ENCODE results near the gene GNAI3.

GNAI3 gene

GRCh38 chr1:109559995-109560394, 11.6 kb downstream of the GNAI3 start:
- H3K9ac ChIP-seq (ENCODE audit: low read length), result no peak overlapping the region
- DNase-seq (ENCODE audit: low read depth), result peak; percentile 35

GRCh38 chr1:109564194-109564878, 15.9 kb downstream of the GNAI3 start:
- no peaks in the 10 kb centered on the region for H3K36me3 ChIP-seq (ENCODE audit: control insufficient read depth, insufficient read depth, low read length, severe bottlenecking)
- peaks cover 30% of the 10 kb centered on the region for H3K4me1 ChIP-seq (ENCODE audit: control insufficient read depth, insufficient read depth, low read length)
- no peak for DNase-seq (ENCODE audit: low read depth)
- H3K27me3 ChIP-seq (replicated peaks; ENCODE audit: control insufficient read depth, insufficient read depth, low read length), result no peaks in the 10 kb centered on the region
- H3K4me3 ChIP-seq (ENCODE audit: low read length), result no peak overlapping the region
- no peak overlapping the region for H3K9ac ChIP-seq (ENCODE audit: low read length)
- H3K9me3 ChIP-seq (ENCODE audit: control insufficient read depth, low read length), result no peaks in the 10 kb centered on the region

More at GRCh38 chr1:109559995-109560394, 11.6 kb downstream of the GNAI3 start:
- H3K4me1 ChIP-seq (ENCODE audit: control insufficient read depth, insufficient read depth, low read length), result peaks cover 40% of the 10 kb centered on the region
- no peak overlapping the region for H3K4me3 ChIP-seq (ENCODE audit: low read length)
- H3K27me3 ChIP-seq (replicated peaks; ENCODE audit: control insufficient read depth, insufficient read depth, low read length), result no peaks in the 10 kb centered on the region
- H3K36me3 ChIP-seq (ENCODE audit: control insufficient read depth, insufficient read depth, low read length, severe bottlenecking), result no peaks in the 10 kb centered on the region
- no peaks in the 10 kb centered on the region for H3K9me3 ChIP-seq (ENCODE audit: control insufficient read depth, low read length)

GRCh38 chr1:109565241-109565640, 16.8 kb downstream of the GNAI3 start:
- peaks cover 26% of the 10 kb centered on the region for H3K4me1 ChIP-seq (ENCODE audit: control insufficient read depth, insufficient read depth, low read length)

GRCh38 chr1:109566982-109567381, 18.6 kb downstream of the GNAI3 start:
- Histone ChIP-seq H3K4me1 (ENCODE audit: control insufficient read depth, insufficient read depth, low read length) (peaks cover 27% of the 10 kb centered on the region), H3K9me3 (ENCODE audit: control insufficient read depth, low read length) (no peaks in the 10 kb centered on the region), H3K36me3 (ENCODE audit: control insufficient read depth, insufficient read depth, low read length, severe bottlenecking) (no peaks in the 10 kb centered on the region), H3K27me3 (replicated peaks; ENCODE audit: control insufficient read depth, insufficient read depth, low read length) (no peaks in the 10 kb centered on the region), H3K9ac (ENCODE audit: low read length) (no peak overlapping the region), H3K4me3 (ENCODE audit: low read length) (no peak overlapping the region)
- DNase-seq (ENCODE audit: low read depth), result no peak

More at GRCh38 chr1:109565241-109565640, 16.8 kb downstream of the GNAI3 start:
- Histone ChIP-seq H3K9ac (ENCODE audit: low read length) (no peak overlapping the region), H3K9me3 (ENCODE audit: control insufficient read depth, low read length) (no peaks in the 10 kb centered on the region), H3K36me3 (ENCODE audit: control insufficient read depth, insufficient read depth, low read length, severe bottlenecking) (no peaks in the 10 kb centered on the region), H3K4me3 (ENCODE audit: low read length) (no peak overlapping the region), H3K27me3 (replicated peaks; ENCODE audit: control insufficient read depth, insufficient read depth, low read length) (no peaks in the 10 kb centered on the region)
- no peak for DNase-seq (ENCODE audit: low read depth)

GRCh38 chr1:109567877-109568672, 19.7 kb downstream of the GNAI3 start:
- peaks cover 23% of the 10 kb centered on the region for H3K4me1 ChIP-seq (ENCODE audit: control insufficient read depth, insufficient read depth, low read length)
- H3K4me3 ChIP-seq (ENCODE audit: low read length), result no peak overlapping the region
- no peak overlapping the region for H3K9ac ChIP-seq (ENCODE audit: low read length)
- H3K9me3 ChIP-seq (ENCODE audit: control insufficient read depth, low read length), result no peaks in the 10 kb centered on the region
- DNase-seq (ENCODE audit: low read depth), result no peak
- H3K27me3 ChIP-seq (replicated peaks; ENCODE audit: control insufficient read depth, insufficient read depth, low read length), result no peaks in the 10 kb centered on the region
- no peaks in the 10 kb centered on the region for H3K36me3 ChIP-seq (ENCODE audit: control insufficient read depth, insufficient read depth, low read length, severe bottlenecking)

- no peaks in the 10 kb centered on the region for H3K27me3 ChIP-seq (replicated peaks; ENCODE audit: control insufficient read depth, insufficient read depth, low read length)
- no peak overlapping the region for H3K4me3 ChIP-seq (ENCODE audit: low read length)
- DNase-seq (ENCODE audit: low read depth), result no peak
- H3K9ac ChIP-seq (ENCODE audit: low read length), result no peak overlapping the region
- peaks cover 1% of the 10 kb centered on the region for H3K36me3 ChIP-seq (ENCODE audit: control insufficient read depth, insufficient read depth, low read length, severe bottlenecking)
- H3K4me1 ChIP-seq (ENCODE audit: control insufficient read depth, insufficient read depth, low read length), result peaks cover 13% of the 10 kb centered on the region
- H3K9me3 ChIP-seq (ENCODE audit: control insufficient read depth, low read length), result no peaks in the 10 kb centered on the region
These were observed 20.9 kb downstream of the GNAI3 start for GRCh38 chr1:109569323-109569722.

- Histone ChIP-seq H3K36me3 (ENCODE audit: control insufficient read depth, insufficient read depth, low read length, severe bottlenecking) (peaks cover 6% of the 10 kb centered on the region), H3K9me3 (ENCODE audit: control insufficient read depth, low read length) (no peaks in the 10 kb centered on the region), H3K27me3 (replicated peaks; ENCODE audit: control insufficient read depth, insufficient read depth, low read length) (no peaks in the 10 kb centered on the region), H3K4me3 (ENCODE audit: low read length) (no peak overlapping the region), H3K9ac (ENCODE audit: low read length) (no peak overlapping the region), H3K4me1 (ENCODE audit: control insufficient read depth, insufficient read depth, low read length) (peaks cover 10% of the 10 kb centered on the region)
- peak; percentile 43 for DNase-seq (ENCODE audit: low read depth)
These were observed 22.0 kb downstream of the GNAI3 start for GRCh38 chr1:109570414-109570813.

GRCh38 chr1:109573785-109574184, 25.4 kb downstream of the GNAI3 start:
- Histone ChIP-seq H3K4me3 (ENCODE audit: low read length) (no peak overlapping the region), H3K9ac (ENCODE audit: low read length) (no peak overlapping the region), H3K9me3 (ENCODE audit: control insufficient read depth, low read length) (no peaks in the 10 kb centered on the region), H3K36me3 (ENCODE audit: control insufficient read depth, insufficient read depth, low read length, severe bottlenecking) (peaks cover 20% of the 10 kb centered on the region), H3K4me1 (ENCODE audit: control insufficient read depth, insufficient read depth, low read length) (peaks cover 11% of the 10 kb centered on the region), H3K27me3 (replicated peaks; ENCODE audit: control insufficient read depth, insufficient read depth, low read length) (no peaks in the 10 kb centered on the region)
- DNase-seq (ENCODE audit: low read depth), result no peak

- Histone ChIP-seq H3K9ac (ENCODE audit: low read length) (no peak overlapping the region), H3K27me3 (replicated peaks; ENCODE audit: control insufficient read depth, insufficient read depth, low read length) (no peaks in the 10 kb centered on the region)
These were observed 30.6 kb downstream of the GNAI3 start for GRCh38 chr1:109578947-109579443.

GRCh38 chr1:109579491-109579890, 31.1 kb downstream of the GNAI3 start:
- no peak overlapping the region for H3K9ac ChIP-seq (ENCODE audit: low read length)
- H3K4me1 ChIP-seq (ENCODE audit: control insufficient read depth, insufficient read depth, low read length), result peaks cover 10% of the 10 kb centered on the region
- H3K36me3 ChIP-seq (ENCODE audit: control insufficient read depth, insufficient read depth, low read length, severe bottlenecking), result peaks cover 60% of the 10 kb centered on the region
- DNase-seq (ENCODE audit: low read depth), result no peak
- no peak overlapping the region for H3K4me3 ChIP-seq (ENCODE audit: low read length)
- H3K27me3 ChIP-seq (replicated peaks; ENCODE audit: control insufficient read depth, insufficient read depth, low read length), result no peaks in the 10 kb centered on the region
- H3K9me3 ChIP-seq (ENCODE audit: control insufficient read depth, low read length), result no peaks in the 10 kb centered on the region

More at GRCh38 chr1:109578947-109579443, 30.6 kb downstream of the GNAI3 start:
- no peak overlapping the region for H3K4me3 ChIP-seq (ENCODE audit: low read length)
- DNase-seq (ENCODE audit: low read depth), result no peak
- H3K9me3 ChIP-seq (ENCODE audit: control insufficient read depth, low read length), result no peaks in the 10 kb centered on the region
- peaks cover 58% of the 10 kb centered on the region for H3K36me3 ChIP-seq (ENCODE audit: control insufficient read depth, insufficient read depth, low read length, severe bottlenecking)
- H3K4me1 ChIP-seq (ENCODE audit: control insufficient read depth, insufficient read depth, low read length), result peaks cover 10% of the 10 kb centered on the region

GRCh38 chr1:109582021-109582420, 33.6 kb downstream of the GNAI3 start:
- Histone ChIP-seq H3K4me3 (ENCODE audit: low read length) (no peak overlapping the region), H3K27me3 (replicated peaks; ENCODE audit: control insufficient read depth, insufficient read depth, low read length) (no peaks in the 10 kb centered on the region), H3K9me3 (ENCODE audit: control insufficient read depth, low read length) (no peaks in the 10 kb centered on the region), H3K4me1 (ENCODE audit: control insufficient read depth, insufficient read depth, low read length) (peaks cover 10% of the 10 kb centered on the region), H3K36me3 (ENCODE audit: control insufficient read depth, insufficient read depth, low read length, severe bottlenecking) (peaks cover 76% of the 10 kb centered on the region), H3K9ac (ENCODE audit: low read length) (no peak overlapping the region)
- no peak for DNase-seq (ENCODE audit: low read depth)
